H1 (cell line): ENCODE measurements around the gene LRRC49. TPM values are rescaled to one million over a fixed set of nuclear protein-coding genes. Genes with fewer than 3 reads are reported as not detected.

Source experiments
- CTCF ChIA-PET: fragments of 300-600 bp; sonication (Branson Sonifier 250); formaldehyde crosslinking; loops from one replicate; lab custom pipeline; 2021; ENCODE audit not compliant: partially characterized antibody; lab: Charles Lee
- POLR2A ChIA-PET: fragments of 300-600 bp; sonication (Branson Sonifier 250); formaldehyde crosslinking; loops from one replicate; lab custom pipeline; 2021; ENCODE audit warnings: inconsistent platforms; ENCODE audit not compliant: partially characterized antibody; lab: Charles Lee
- DNase-seq, 2 experiments: peaks; one replicate each; pipeline versions ENCODE4 v3.0.0 to v3.0.0-alpha.2; 2010 to 2022; ENCODE audit warnings: low spot score in 2 of 2, low read depth in 1 of 2, mixed read lengths in 1 of 2
- FAIRE-seq: peaks from 2 replicates; lab custom pipeline; 2011; peaks lifted over from hg19 to GRCh38; lab: Jason Lieb, UNC
- H2AFZ ChIP-seq: 2 replicates; pipeline ENCODE4 v1.8.1; 2012; ENCODE audit warnings: low read length, inconsistent platforms
- H2AK5ac ChIP-seq: 2 replicates; pipeline ENCODE4 v1.6.1; 2013; ENCODE audit warnings: low read depth, low read length
- H2BK120ac ChIP-seq: replicated peaks from 2 replicates; pipeline ENCODE3; 2013; ENCODE audit warnings: low read depth, low read length, inconsistent platforms
- H2BK12ac ChIP-seq: 2 replicates; pipeline ENCODE4 v1.6.1; 2013; ENCODE audit warnings: low read depth, low read length
- H2BK15ac ChIP-seq: 2 replicates; pipeline ENCODE4 v1.6.1; 2013; ENCODE audit warnings: low read length
- H2BK20ac ChIP-seq: 2 replicates; pipeline ENCODE4 v1.6.1; 2013; ENCODE audit warnings: low read length
- H2BK5ac ChIP-seq: 2 replicates; pipeline ENCODE4 v1.6.1; 2013; ENCODE audit warnings: low read depth, low read length
- H3K14ac ChIP-seq: 2 replicates; pipeline ENCODE4 v1.6.1; 2013; ENCODE audit warnings: inconsistent platforms; ENCODE audit not compliant: insufficient read length
- H3K18ac ChIP-seq: 2 replicates; pipeline ENCODE4 v1.6.1; 2013; ENCODE audit warnings: low read length; ENCODE audit errors: extremely low read depth
- H3K23ac ChIP-seq: 2 replicates; pipeline ENCODE4 v1.6.1; 2013; ENCODE audit warnings: inconsistent platforms; ENCODE audit not compliant: insufficient read length
- H3K23me2 ChIP-seq: 2 replicates; pipeline ENCODE4 v1.6.1; 2013; ENCODE audit warnings: low read depth, low read length
- H3K27ac ChIP-seq: 2 replicates; pipeline ENCODE4 v1.6.1; 2011; ENCODE audit warnings: low read depth, low read length, inconsistent platforms
- H3K27me3 ChIP-seq, 4 experiments: replicated peaks in 1 of 4; 1 replicate in 1 of 4; 2 replicates in 3 of 4; pipeline versions ENCODE4 v1.6.1 to v1.8.1; 2011 to 2013; ENCODE audit warnings: low read length in 3 of 4, mild to moderate bottlenecking in 3 of 4, inconsistent platforms in 2 of 4, mixed read lengths in 2 of 4, moderate library complexity in 1 of 4; ENCODE audit not compliant: control insufficient read depth in 3 of 4, insufficient read depth in 3 of 4; ENCODE audit errors: extremely low read depth in 1 of 4
- H3K36me3 ChIP-seq, 4 experiments: 2 replicates each; pipeline versions ENCODE4 v1.6.1 to v1.8.1; 2011 to 2013; ENCODE audit warnings: mild to moderate bottlenecking in 4 of 4, low read length in 3 of 4, moderate library complexity in 2 of 4, control low read depth in 1 of 4, inconsistent platforms in 1 of 4; ENCODE audit not compliant: insufficient read depth in 4 of 4, control insufficient read depth in 2 of 4
- H3K4ac ChIP-seq: replicated peaks from 2 replicates; pipeline ENCODE3; 2013; ENCODE audit warnings: low read length, low read depth, mixed read lengths, inconsistent platforms; ENCODE audit not compliant: insufficient read length
- H3K4me1 ChIP-seq, 4 experiments: replicated peaks in 1 of 4; 1 replicate in 1 of 4; 2 replicates in 3 of 4; pipeline versions ENCODE4 v1.6.1 to v1.8.1; 2011 to 2013; ENCODE audit warnings: low read length in 3 of 4, inconsistent platforms in 2 of 4, mixed read lengths in 1 of 4; ENCODE audit not compliant: insufficient read depth in 4 of 4, control insufficient read depth in 3 of 4
- H3K4me2 ChIP-seq, 2 experiments: 2 replicates each; pipeline versions ENCODE4 v1.6.1 to v1.8.1; 2011 to 2013; ENCODE audit warnings: low read depth in 2 of 2, low read length in 2 of 2, control low read depth in 1 of 2, inconsistent platforms in 1 of 2, mild to moderate bottlenecking in 1 of 2; ENCODE audit not compliant: insufficient read depth in 1 of 2
- H3K4me3 ChIP-seq, 4 experiments: fragments of 200-600, 300-600 bp in 1 of 4; sonication (generic), shearing (Covaris generic), sonication (Bioruptor Twin) in 1 of 4; 2 replicates each; pipeline versions ENCODE4 v1.5.1 to v1.8.1; 2011 to 2016; ENCODE audit warnings: low read length in 4 of 4, low read depth in 3 of 4, control low read depth in 2 of 4, inconsistent platforms in 2 of 4, mild to moderate bottlenecking in 2 of 4, mixed read lengths in 1 of 4, moderate library complexity in 1 of 4; ENCODE audit not compliant: insufficient read depth in 2 of 4; ENCODE audit errors: extremely low read depth in 1 of 4
- H3K56ac ChIP-seq: replicated peaks from 2 replicates; pipeline ENCODE3; 2013; ENCODE audit warnings: low read depth, mild to moderate bottlenecking, mixed read lengths, low read length, inconsistent platforms; ENCODE audit not compliant: insufficient read length
- H3K79me1 ChIP-seq: 2 replicates; pipeline ENCODE4 v1.6.1; 2013; ENCODE audit warnings: low read depth, low read length, control low read depth
- H3K79me2 ChIP-seq, 2 experiments: 2 replicates each; pipeline versions ENCODE4 v1.6.1 to v1.8.1; 2012 to 2013; ENCODE audit warnings: low read length in 2 of 2, mild to moderate bottlenecking in 2 of 2, inconsistent platforms in 1 of 2; ENCODE audit not compliant: insufficient read depth in 2 of 2, control insufficient read depth in 1 of 2
- H3K9ac ChIP-seq, 4 experiments: replicated peaks in 1 of 4; 1 replicate in 1 of 4; 2 replicates in 3 of 4; pipeline versions ENCODE4 v1.6.1 to v1.8.1; 2011 to 2013; ENCODE audit warnings: low read depth in 3 of 4, low read length in 3 of 4, control low read depth in 2 of 4, mild to moderate bottlenecking in 2 of 4, moderate library complexity in 2 of 4, inconsistent platforms in 1 of 4; ENCODE audit errors: extremely low read depth in 1 of 4
- H3K9me3 ChIP-seq, 2 experiments: 2 replicates each; pipeline versions ENCODE4 v1.6.1 to v1.8.1; 2012 to 2013; ENCODE audit warnings: mild to moderate bottlenecking in 2 of 2, moderate library complexity in 2 of 2, control low read depth in 1 of 2, inconsistent platforms in 1 of 2, low read depth in 1 of 2, low read length in 1 of 2, mixed read lengths in 1 of 2; ENCODE audit not compliant: insufficient read depth in 2 of 2
- H4K20me1 ChIP-seq, 2 experiments: replicated peaks in 1 of 2; 2 replicates each; pipeline versions ENCODE3 to v1.8.1; 2011 to 2013; ENCODE audit warnings: inconsistent platforms in 2 of 2, low read length in 2 of 2, mild to moderate bottlenecking in 1 of 2; ENCODE audit not compliant: insufficient read depth in 2 of 2, control insufficient read depth in 1 of 2
- H4K5ac ChIP-seq: 2 replicates; pipeline ENCODE4 v1.6.1; 2013; ENCODE audit warnings: low read length, low read depth, mixed read lengths, inconsistent platforms; ENCODE audit not compliant: insufficient read length
- H4K8ac ChIP-seq: 2 replicates; pipeline ENCODE4 v1.8.0; 2013; ENCODE audit warnings: mild to moderate bottlenecking, moderate library complexity, low read length, inconsistent platforms; ENCODE audit not compliant: insufficient read depth; ENCODE audit errors: extremely low read depth
- H4K91ac ChIP-seq: replicated peaks from 2 replicates; pipeline ENCODE3; 2013; ENCODE audit warnings: low read length, mixed read lengths, inconsistent platforms; ENCODE audit not compliant: insufficient read length
- ATF3 ChIP-seq: IDR thresholded peaks from 2 replicates; pipeline ENCODE4 v1.6.1; 2011; ENCODE audit warnings: low read depth, mild to moderate bottlenecking, low read length; ENCODE audit not compliant: insufficient read depth
- KDM1A ChIP-seq: fragments of 200-600, 300-600 bp; sonication (generic); IDR thresholded peaks from 2 replicates; pipeline ENCODE4 v1.7.1; 2016; ENCODE audit warnings: mild to moderate bottlenecking, low read length, borderline replicate concordance
- MAX ChIP-seq: IDR thresholded peaks from 2 replicates; pipeline ENCODE4 v1.6.1; 2012; ENCODE audit warnings: inconsistent platforms
- NANOG ChIP-seq: IDR thresholded peaks from 2 replicates; pipeline ENCODE4 v1.6.1; 2011; ENCODE audit warnings: low read length, low read depth, mild to moderate bottlenecking, inconsistent platforms; ENCODE audit not compliant: insufficient read depth, poor library complexity, severe bottlenecking
- POLR2AphosphoS5 ChIP-seq: IDR thresholded peaks from 2 replicates; pipeline ENCODE4 v1.6.1; 2011; ENCODE audit warnings: low read depth, low read length
- SAP30 ChIP-seq: fragments of 300-600 bp; sonication (generic); IDR thresholded peaks from 2 replicates; pipeline ENCODE4 v1.7.1; 2012; ENCODE audit warnings: low read length, moderate library complexity, mild to moderate bottlenecking, inconsistent platforms; ENCODE audit not compliant: insufficient read depth, insufficient replicate concordance
- WGBS, 2 experiments: shearing (Covaris generic) in 1 of 2; methylation state at CpG; one replicate each; pipeline versions ENCODE4 v1.1.6 to v1.1.7; 2013 to 2015; ENCODE audit warnings: low lambda C conversion rate in 2 of 2, mixed read lengths in 2 of 2, inconsistent platforms in 1 of 2, low coverage in 1 of 2, missing lambda C conversion rate in 1 of 2; ENCODE audit not compliant: insufficient replicate concordance in 2 of 2, insufficient coverage in 1 of 2, insufficient read length in 1 of 2; ENCODE audit errors: extremely low coverage in 1 of 2, missing lambda C conversion rate in 1 of 2; 5-methylcytosine and 5-hydroxymethylcytosine counted together
- polyA plus RNA-seq, 7 experiments: library from polyadenylated mRNA; depleted of rRNA in 3 of 7; stranded (reverse) in 5 of 7; unstranded in 2 of 7; fragments of >200 nt in 5 of 7; fragments of 200-250 nt in 2 of 7; gene quantifications; 1 replicate in 5 of 7; 2 replicates in 1 of 7; 4 replicates in 1 of 7; pipeline versions ENCODE4 v1.2.1 to v1.2.3, GENCODE V29; 2011 to 2013; ENCODE audit warnings: missing spikeins in 2 of 7, mixed read lengths in 2 of 7
- total RNA-seq: library from RNA; stranded (reverse); fragmentation: NEBNext Ultra II Directional; extraction: Animal tissue kit (Norgen Biotek cat#: 25700); gene quantifications from 2 replicates; pipeline ENCODE4 v1.2.1, GENCODE V29; 2021

LRRC49 gene
- total and polyA plus RNA-seq, 2 of the 8 experiments (the other 6 are each of a cell fraction or from before 2014, with no cell fraction given), result 5.0 to 10.4 TPM

- Histone ChIP-seq H3K14ac (no peak overlapping the region), H2BK20ac (no peak overlapping the region), H3K56ac (no peak overlapping the region), H3K4me1 (peaks cover 5 to 15% (median 7%) of the 10 kb centered on the region in 4 experiments; a peak in 4 of 7 replicates), H3K4ac (no peak overlapping the region), H2BK12ac (no peak overlapping the region), H4K8ac (no peak overlapping the region), H2BK15ac (no peak overlapping the region), H4K20me1 (peaks cover 0 to 2% of the 10 kb centered on the region in 2 experiments), H3K9me3 (no peaks in the 10 kb centered on the region), H3K27ac (no peak overlapping the region), H3K36me3 (no peaks in the 10 kb centered on the region), H3K27me3 (peaks cover 0 to 41% (median 26%) of the 10 kb centered on the region in 4 experiments; a peak in 6 of 7 replicates), H4K5ac (no peak overlapping the region), H2BK120ac (no peak overlapping the region), H3K9ac (no peak overlapping the region), H2AK5ac (no peak overlapping the region), H3K23me2 (no peaks in the 10 kb centered on the region), H2BK5ac (no peak overlapping the region), H3K79me1 (no peaks in the 10 kb centered on the region; the same call in 1 of the 2 replicates), H3K79me2 (no peaks in the 10 kb centered on the region), H2AFZ (no peak overlapping the region), H3K4me3 (no peak overlapping the region), H3K4me2 (no peak overlapping the region), H3K18ac (no peak overlapping the region), H4K91ac (no peak overlapping the region), H3K23ac (no peak overlapping the region)
- FAIRE-seq, result no peak
- no peak for DNase-seq
- ChIA-PET CTCF (interaction anchor here (0.8 to 1.4 kb wide), 4 partner anchors 29 to 74 kb away, joined by 3 to 5 read pairs (median 3); no protein-coding TSS in a partner anchor), POLR2A (no interaction called here)
- 94% methylated on average over 2 of the region's 2 CpGs; no CpG with 5 or more reads in 1 of the 2 experiments for WGBS, 2 experiments
- TF ChIP-seq NANOG, result no peak
- TF ChIP-seq SAP30, result no peak
- no peak for TF ChIP-seq KDM1A
- TF ChIP-seq POLR2AphosphoS5, result no peak
- TF ChIP-seq MAX, result no peak
- TF ChIP-seq ATF3, result no peak
Observed at GRCh38 chr15:71084264-71084663, 191.6 kb downstream of the LRRC49 start.
